GM12878 (cell line): ENCODE data around the gene DLK2. TPM values are rescaled to one million over a fixed set of nuclear protein-coding genes. Genes with fewer than 3 reads are reported as not detected.

ENCODE experiments used
- ATAC-seq: fragments of 200-7000 bp; cut with Tn5 transposase; 3 replicates; pipeline ENCODE4 v1.9.1; 2020; ENCODE audit warnings: mild to moderate bottlenecking, moderate library complexity
- BruUV-seq: library from RNA; stranded (reverse); fragments of 400-500 nt; replicated peaks from 2 replicates; lab custom pipeline; 2021; lab: Mats Ljungman, UMichigan
- CTCF ChIA-PET: fragments of 300-600 bp; sonication (Branson Sonifier 250); formaldehyde crosslinking; extraction: SDS; loops from one replicate; lab custom pipeline; 2021; ENCODE audit warnings: inconsistent platforms; lab: Yijun Ruan, JAX
- POLR2A ChIA-PET: fragments of 350-600 bp; formaldehyde crosslinking; extraction: SDS; loops from one replicate; lab custom pipeline; 2021; ENCODE audit warnings: inconsistent platforms; lab: Charles Lee
- RAD21 ChIA-PET: fragments of 300-600 bp; sonication (Branson Sonifier 250); formaldehyde crosslinking; loops from one replicate; lab custom pipeline; 2023; ENCODE audit warnings: antibody characterized with exemption; ENCODE audit not compliant: unreplicated experiment; lab: Charles Lee
- SMC1A ChIA-PET: fragments of 300-600 bp; sonication (Branson Sonifier 250); formaldehyde crosslinking; loops from one replicate; lab custom pipeline; 2023; ENCODE audit not compliant: unreplicated experiment, uncharacterized antibody; lab: Charles Lee
- DNase-seq: peaks from one replicate; pipeline ENCODE4 v3.0.0-alpha.2; 2011; ENCODE audit warnings: low read depth, low spot score
- FAIRE-seq: peaks from 3 replicates; lab custom pipeline; 2011; peaks lifted over from hg19 to GRCh38; lab: Jason Lieb, UNC
- H2AFZ ChIP-seq: 2 replicates; pipeline ENCODE4 v1.6.0; 2011; ENCODE audit warnings: low read depth, low read length, control low read depth; ENCODE audit not compliant: control insufficient read depth
- H3K27ac ChIP-seq: 2 replicates; pipeline ENCODE4 v1.5.1; 2011; ENCODE audit warnings: control low read depth; ENCODE audit not compliant: control insufficient read depth, insufficient read depth
- H3K27me3 ChIP-seq, 2 experiments: replicated peaks in 1 of 2; 2 replicates each; pipeline versions ENCODE4 v1.6.0 to v1.6.1; 2011; ENCODE audit warnings: low read length in 1 of 2; ENCODE audit not compliant: control insufficient read depth in 2 of 2, insufficient read depth in 2 of 2
- H3K36me3 ChIP-seq, 2 experiments: 2 replicates each; pipeline ENCODE4 v1.5.1; 2011; ENCODE audit warnings: low read length in 1 of 2; ENCODE audit not compliant: control insufficient read depth in 2 of 2, insufficient read depth in 2 of 2
- H3K4me1 ChIP-seq: 2 replicates; pipeline ENCODE4 v1.6.1; 2011; ENCODE audit warnings: mild to moderate bottlenecking, low read length, moderate library complexity, mixed read lengths; ENCODE audit not compliant: control insufficient read depth, insufficient read depth
- H3K4me2 ChIP-seq: 2 replicates; pipeline ENCODE4 v1.6.0; 2011; ENCODE audit warnings: control low read depth; ENCODE audit not compliant: control insufficient read depth, insufficient read depth
- H3K4me3 ChIP-seq: fragments of 200-600 bp; sonication (generic); 2 replicates; pipeline ENCODE4 v1.5.1; 2016
- H3K79me2 ChIP-seq: 2 replicates; pipeline ENCODE4 v1.6.0; 2011; ENCODE audit warnings: low read length; ENCODE audit not compliant: control insufficient read depth, insufficient read depth
- H3K9ac ChIP-seq: 2 replicates; pipeline ENCODE4 v1.8.0; 2011; ENCODE audit warnings: low read length, control low read depth, mixed read lengths; ENCODE audit not compliant: control insufficient read depth, insufficient read depth
- H3K9me3 ChIP-seq: replicated peaks from 3 replicates; pipeline ENCODE4 v1.5.1; 2011; ENCODE audit warnings: mild to moderate bottlenecking, low read length; ENCODE audit not compliant: control insufficient read depth, insufficient read depth
- H4K20me1 ChIP-seq: 2 replicates; pipeline ENCODE4 v1.6.0; 2011; ENCODE audit not compliant: control insufficient read depth, insufficient read depth
- CREB1 ChIP-seq: IDR thresholded peaks from 2 replicates; pipeline ENCODE4 v1.6.1; 2012; ENCODE audit warnings: low read depth, mild to moderate bottlenecking, inconsistent platforms
- HSF1 ChIP-seq: fragments of 150-350 bp; IDR thresholded peaks from 2 replicates; pipeline ENCODE4 v1.6.1; 2014; ENCODE audit warnings: mild to moderate bottlenecking, low read depth, low read length
- IKZF1 ChIP-seq: fragments of 450-650 bp; conservative IDR thresholded peaks from 2 replicates; pipeline ENCODE4 v1.6.1; 2017; ENCODE audit warnings: antibody characterized with exemption, mild to moderate bottlenecking
- IRF5 ChIP-seq: fragments of 450-650 bp; IDR thresholded peaks from 2 replicates; pipeline ENCODE4 v1.6.1; 2017; ENCODE audit warnings: borderline replicate concordance
- MEF2A ChIP-seq: IDR thresholded peaks from 2 replicates; pipeline ENCODE4 v1.6.1; 2011; ENCODE audit warnings: low read depth, mild to moderate bottlenecking, low read length, moderate library complexity; ENCODE audit not compliant: insufficient read depth
- MEF2B ChIP-seq: fragments of 450-650 bp; IDR thresholded peaks from 2 replicates; pipeline ENCODE4 v1.6.1; 2018; ENCODE audit warnings: mild to moderate bottlenecking, moderate library complexity; ENCODE audit not compliant: partially characterized antibody, poor library complexity, severe bottlenecking
- MTA2 ChIP-seq: fragments of 450-650 bp; IDR thresholded peaks from 2 replicates; pipeline ENCODE4 v1.6.1; 2016; ENCODE audit warnings: low read depth, mild to moderate bottlenecking, moderate library complexity
- PBX3 ChIP-seq: IDR thresholded peaks from 2 replicates; pipeline ENCODE4 v1.6.1; 2011; ENCODE audit warnings: mild to moderate bottlenecking, low read depth, low read length, moderate library complexity; ENCODE audit not compliant: insufficient replicate concordance
- SUZ12 ChIP-seq: fragments of 200-600 bp; sonication (generic); IDR thresholded peaks from one replicate; pipeline ENCODE4 v1.6.1; 2018; ENCODE audit warnings: antibody characterized with exemption, mild to moderate bottlenecking; ENCODE audit not compliant: unreplicated experiment
- TCF12 ChIP-seq: IDR thresholded peaks from 2 replicates; pipeline ENCODE4 v1.6.1; 2011; ENCODE audit warnings: low read depth, mild to moderate bottlenecking, low read length
- WRNIP1 ChIP-seq: IDR thresholded peaks from 2 replicates; pipeline ENCODE4 v1.6.1; 2011; ENCODE audit warnings: low read depth, low read length, improper control_type of control experiment, borderline replicate concordance
- ZNF384 ChIP-seq: IDR thresholded peaks from 2 replicates; pipeline ENCODE4 v1.6.1; 2012; ENCODE audit warnings: low read depth, mild to moderate bottlenecking, low read length, improper control_type of control experiment, borderline replicate concordance
- ZZZ3 ChIP-seq: IDR thresholded peaks from 2 replicates; pipeline ENCODE4 v1.6.1; 2011; ENCODE audit warnings: low read depth; ENCODE audit not compliant: control insufficient read depth, insufficient read length
- WGBS: methylation state at CpG from one replicate; pipeline ENCODE4 v1.1.6; 2016; ENCODE audit warnings: low lambda C conversion rate; ENCODE audit not compliant: insufficient replicate concordance, insufficient coverage; ENCODE audit errors: missing lambda C conversion rate; 5-methylcytosine and 5-hydroxymethylcytosine counted together
- in situ Hi-C: fragments of 300-500 bp; cut with MboI; formaldehyde crosslinking; loops from 9 replicates; pipeline ENCODE4 v1.14.3; 2018; ENCODE audit warnings: mixed read lengths
- intact Hi-C: fragments of 100-400 bp; cut with micrococcal nuclease; formaldehyde crosslinking; loops from one replicate; pipeline ENCODE4 v1.14.2; 2022; ENCODE audit not compliant: unreplicated experiment
- polyA plus RNA-seq, 11 experiments: library from polyadenylated mRNA; depleted of rRNA in 4 of 11; unstranded in 6 of 11; stranded (reverse) in 5 of 11; fragments of >200 nt; fragmentation: Nextera tagmentation in 4 of 11; fragmentation: Illumina TruSeq in 1 of 11; extraction: Ambion mirVana in 4 of 11; extraction: Trizol in 1 of 11; gene quantifications; 1 replicate in 1 of 11; 2 replicates in 10 of 11; pipeline versions ENCODE4 v1.2.1 to v1.2.3, GENCODE V29; 2011 to 2016; ENCODE audit warnings: inconsistent platforms in 2 of 11, missing spikeins in 2 of 11, low read depth in 1 of 11
- total RNA-seq, 4 experiments: library from RNA; depleted of rRNA in 3 of 4; stranded (reverse); fragments of >200 nt in 3 of 4; fragmentation: Illumina TruSeq in 1 of 4; extraction: Trizol in 1 of 4; gene quantifications; 2 replicates each; pipeline versions ENCODE4 v1.2.1 to v1.2.3, GENCODE V29; 2013 to 2021

DLK2 gene
- total and polyA plus RNA-seq, 10 of the 15 experiments (the other 5 are each of a cell fraction or from before 2014, with no cell fraction given): 0.03 to 0.55 (median 0.38) TPM; not detected in 4

- H3K79me2 ChIP-seq: no peaks in the 10 kb centered on the region
- H3K36me3 ChIP-seq: peaks cover 7 to 10% of the 10 kb centered on the region in 2 experiments; a peak in 3 of 4 replicates
- RAD21 ChIA-PET: interaction anchor here (1.1 kb wide), 1 partner anchor 234 kb away, joined by 3 read pairs; no protein-coding TSS in a partner anchor
- no TSS peak for BruUV-seq
- in situ Hi-C loops (no loop called here), intact Hi-C loops (no loop called here)
- H3K4me3 ChIP-seq: no peak overlapping the region
- POLR2A ChIA-PET: no interaction called here
- no peaks in the 10 kb centered on the region for H3K4me1 ChIP-seq
- no peaks in the 10 kb centered on the region for H3K9me3 ChIP-seq
- 71% methylated on average over 6 of the region's 6 CpGs for WGBS
- no peaks in the 10 kb centered on the region; the same call in 1 of the 2 replicates for H4K20me1 ChIP-seq
- DNase-seq: no peak
- no peak for TF ChIP-seq PBX3
- no peak for TF ChIP-seq ZNF384
- TF ChIP-seq MTA2: no peak
- no peak for TF ChIP-seq ZZZ3
- TF ChIP-seq IKZF1: no peak
- TF ChIP-seq HSF1: no peak
- no peak for TF ChIP-seq TCF12
- TF ChIP-seq SUZ12: no peak
- no peak for TF ChIP-seq CREB1
- TF ChIP-seq WRNIP1: no peak
- no peak for TF ChIP-seq MEF2B
- no peak for TF ChIP-seq IRF5
- no peak for TF ChIP-seq MEF2A
- no peak for FAIRE-seq
- no peaks in the 10 kb centered on the region for H3K27me3 ChIP-seq
- no peak overlapping the region for H2AFZ ChIP-seq
- H3K9ac ChIP-seq: no peak overlapping the region
- SMC1A ChIA-PET: no interaction called here
- no peak overlapping the region for H3K27ac ChIP-seq
- no peak for ATAC-seq
- CTCF ChIA-PET: interaction anchor here (1.0 to 7.6 kb wide), 5 partner anchors 10 to 136 kb away, joined by 3 to 70 read pairs (median 4); partner anchors contain the start of gene LRRC73
- no peak overlapping the region for H3K4me2 ChIP-seq
Measured at GRCh38 chr6:43497129-43497396, 41.7 kb upstream of the DLK2 start.
